Measurements from ENCODE around the gene H1-8.
"Not testable (repeated sequence)": the region's sequence is repeated elsewhere in the genome, so short reads cannot be mapped to it uniquely, and the experiment has no call there.

H1-8 gene

GRCh38 chr3:129515108-129515820 lies 27.7 kb upstream of the H1-8 start:
- DNase-seq: not testable (repeated sequence)

- DNase-seq: not testable (repeated sequence)
Observed at GRCh38 chr3:129515821-129516432, 27.0 kb upstream of the H1-8 start.

GRCh38 chr3:129517516-129517915 lies 25.5 kb upstream of the H1-8 start:
- no peak for DNase-seq

GRCh38 chr3:129518038-129518561 lies 24.9 kb upstream of the H1-8 start:
- no peak for DNase-seq

- no peak for DNase-seq
Observed at GRCh38 chr3:129518581-129518980, 24.4 kb upstream of the H1-8 start.

- no peak for DNase-seq
Observed at GRCh38 chr3:129519449-129519848, 23.5 kb upstream of the H1-8 start.

- DNase-seq: no peak
Observed at GRCh38 chr3:129519896-129520715, 22.9 kb upstream of the H1-8 start.

- no peak for DNase-seq
Observed at GRCh38 chr3:129520960-129521359, 22.0 kb upstream of the H1-8 start.

GRCh38 chr3:129521611-129522010 lies 21.4 kb upstream of the H1-8 start:
- no peak for DNase-seq

- no peak for DNase-seq
Observed at GRCh38 chr3:129522953-129523352, 20.0 kb upstream of the H1-8 start.

GRCh38 chr3:129524081-129524480 lies 18.9 kb upstream of the H1-8 start:
- DNase-seq: no peak

- peak; percentile 14 to 32 for DNase-seq
Observed at GRCh38 chr3:129525341-129525968, 17.5 kb upstream of the H1-8 start.

- no peak for DNase-seq
Observed at GRCh38 chr3:129526121-129526900, 16.7 kb upstream of the H1-8 start.

GRCh38 chr3:129527262-129527661 lies 15.7 kb upstream of the H1-8 start:
- DNase-seq: no peak

- no peak for DNase-seq
Observed at GRCh38 chr3:129528589-129529100, 14.3 kb upstream of the H1-8 start, which contains the start of gene RHO. Gene RHO, plus strand, starts transcription at chr3:129528639. Its CDS starts 95 bp downstream, at chr3:129528734.

GRCh38 chr3:129529436-129530210 lies 13.4 kb upstream of the H1-8 start:
- no peak for DNase-seq

- no peak for DNase-seq
Observed at GRCh38 chr3:129530251-129530791, 12.7 kb upstream of the H1-8 start.

GRCh38 chr3:129530821-129531220 lies 12.2 kb upstream of the H1-8 start:
- DNase-seq: no peak

GRCh38 chr3:129531699-129532098 lies 11.3 kb upstream of the H1-8 start:
- DNase-seq: no peak

GRCh38 chr3:129532261-129532660 lies 10.7 kb upstream of the H1-8 start:
- no peak for DNase-seq

GRCh38 chr3:129533406-129533805 lies 9.6 kb upstream of the H1-8 start:
- DNase-seq: no peak

All from activated CD4-positive, alpha-beta T cell treated with anti-CD3 and anti-CD28 coated beads, Interleukin-2, amount 50 U/mL, for 48 hours (primary cell).